Umbilical cord (tissue), 2 donors: ENCODE data around the gene MAP3K9. TPM values are rescaled to one million over a fixed set of nuclear protein-coding genes. Genes with fewer than 3 reads are reported as not detected.

Source experiments
- DNase-seq: peaks from one replicate; pipeline ENCODE4 v3.0.0-alpha.2; 2015; ENCODE audit warnings: low spot score
- total RNA-seq: library from RNA; depleted of rRNA; stranded (reverse); fragments of >200 nt; gene quantifications from one replicate; pipeline ENCODE4 v1.2.3, GENCODE V29; 2014; ENCODE audit warnings: low replicate concordance; ENCODE audit not compliant: insufficient read depth

MAP3K9 gene
- total RNA-seq, 1 donor from 2014 or later = 2.6 TPM

- no peak for DNase-seq
These were observed 20.4 kb downstream of the MAP3K9 start for GRCh38 chr14:70788898-70789297.

- no peak for DNase-seq
These were observed 23.8 kb downstream of the MAP3K9 start for GRCh38 chr14:70785556-70785955.

- no peak for DNase-seq
These were observed 24.4 kb downstream of the MAP3K9 start for GRCh38 chr14:70784886-70785285.

- no peak for DNase-seq
These were observed 27.0 kb downstream of the MAP3K9 start for GRCh38 chr14:70782361-70782760.

GRCh38 chr14:70780396-70781075, 28.8 kb downstream of the MAP3K9 start:
- peak; percentile 10 for DNase-seq

- DNase-seq = no peak
These were observed 29.6 kb downstream of the MAP3K9 start for GRCh38 chr14:70779667-70780066.

- DNase-seq = no peak
These were observed 33.1 kb downstream of the MAP3K9 start for GRCh38 chr14:70776197-70776596.

GRCh38 chr14:70773182-70773862, 36.0 kb downstream of the MAP3K9 start:
- DNase-seq = no peak

GRCh38 chr14:70771781-70772212, 37.5 kb downstream of the MAP3K9 start:
- DNase-seq = no peak

GRCh38 chr14:70770490-70770889, 38.8 kb downstream of the MAP3K9 start:
- no peak for DNase-seq

- DNase-seq = no peak
These were observed 49.9 kb downstream of the MAP3K9 start for GRCh38 chr14:70759398-70759797.

- DNase-seq = peak; percentile 21
These were observed 53.7 kb downstream of the MAP3K9 start for GRCh38 chr14:70755655-70756054.

GRCh38 chr14:70754991-70755390, 54.3 kb downstream of the MAP3K9 start:
- DNase-seq = peak; percentile 21

GRCh38 chr14:70753518-70753953, 55.8 kb downstream of the MAP3K9 start:
- no peak for DNase-seq

- DNase-seq = no peak
These were observed 60.9 kb downstream of the MAP3K9 start for GRCh38 chr14:70748422-70748821.

- DNase-seq = no peak
These were observed 64.7 kb downstream of the MAP3K9 start for GRCh38 chr14:70744641-70745040.

GRCh38 chr14:70742316-70742715, 67.0 kb downstream of the MAP3K9 start:
- DNase-seq = no peak

- no peak for DNase-seq
These were observed 67.8 kb downstream of the MAP3K9 start for GRCh38 chr14:70741482-70741881.

- DNase-seq = peak; percentile 18
These were observed 74.3 kb downstream of the MAP3K9 start for GRCh38 chr14:70735043-70735442.

- DNase-seq = no peak
These were observed 77.7 kb downstream of the MAP3K9 start for GRCh38 chr14:70731447-70732239.

- no peak for DNase-seq
These were observed 78.9 kb downstream of the MAP3K9 start for GRCh38 chr14:70730393-70730792.

- DNase-seq = no peak
These were observed 82.5 kb downstream of the MAP3K9 start for GRCh38 chr14:70726651-70727375.
